ENCODE results near the gene MPZL1. TPM values are rescaled to one million over a fixed set of nuclear protein-coding genes. Genes with fewer than 3 reads are reported as not detected.

MPZL1 gene
- total RNA-seq, 4 donors from 2014 or later: 37.1 to 52.3 (median 39.9) TPM

- TF ChIP-seq CTCF (IDR thresholded peaks at IDR 0.05) (no peak), POLR2A (IDR thresholded peaks at IDR 0.05) (no peak), EP300 (IDR thresholded peaks at IDR 0.05) (no peak), POLR2AphosphoS5 (IDR thresholded peaks at IDR 0.05) (no peak)
- peaks cover 26% of the 10 kb centered on the region for H3K4me1 ChIP-seq
- no peak overlapping the region for H3K4me3 ChIP-seq
- H3K27me3 ChIP-seq: no peaks in the 10 kb centered on the region
- WGBS: 92% methylated on average over 5 of the region's 5 CpGs
- DNase-seq (ENCODE audit: low spot score in 2 of 2): no peak
- peaks cover 25% of the 10 kb centered on the region for H3K36me3 ChIP-seq
- no peak overlapping the region for H3K27ac ChIP-seq
- no peaks in the 10 kb centered on the region for H3K9me3 ChIP-seq
Observed at GRCh38 chr1:167786502-167786901, 64.7 kb downstream of the MPZL1 start.

DNA sequence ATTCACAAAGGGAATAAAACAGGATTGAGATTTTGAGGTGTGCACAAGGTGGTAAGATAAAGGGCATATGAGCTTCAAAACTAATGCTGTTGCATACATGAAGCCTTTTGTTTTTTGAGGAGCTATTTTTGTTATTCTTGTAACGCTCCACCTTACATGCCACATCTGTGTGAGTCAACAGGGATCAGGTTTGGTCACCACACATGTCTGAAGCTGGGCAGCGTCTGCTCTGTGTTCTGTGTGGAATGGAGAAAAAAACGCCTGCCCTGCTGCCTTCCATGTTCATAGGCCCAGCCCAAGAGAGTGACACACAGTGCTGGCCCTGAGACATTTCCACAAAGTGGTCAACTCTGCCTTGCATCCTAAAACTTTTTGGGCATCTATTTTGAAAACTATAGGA is 67.7 kb downstream of the MPZL1 start:
- Histone ChIP-seq H3K4me3 (no peak overlapping the region), H3K27ac (peak overlapping the region; percentile 32), H3K36me3 (peaks cover 25% of the 10 kb centered on the region), H3K27me3 (no peaks in the 10 kb centered on the region), H3K4me1 (peaks cover 31% of the 10 kb centered on the region), H3K9me3 (no peaks in the 10 kb centered on the region)
- no peak for DNase-seq (ENCODE audit: low spot score in 2 of 2)
- TF ChIP-seq POLR2A (IDR thresholded peaks at IDR 0.05): no peak
- no peak for TF ChIP-seq CTCF (IDR thresholded peaks at IDR 0.05)
- TF ChIP-seq POLR2AphosphoS5 (IDR thresholded peaks at IDR 0.05): no peak
- no peak for TF ChIP-seq EP300 (IDR thresholded peaks at IDR 0.05)
- WGBS: 77% methylated on average over 3 of the region's 3 CpGs

DNA sequence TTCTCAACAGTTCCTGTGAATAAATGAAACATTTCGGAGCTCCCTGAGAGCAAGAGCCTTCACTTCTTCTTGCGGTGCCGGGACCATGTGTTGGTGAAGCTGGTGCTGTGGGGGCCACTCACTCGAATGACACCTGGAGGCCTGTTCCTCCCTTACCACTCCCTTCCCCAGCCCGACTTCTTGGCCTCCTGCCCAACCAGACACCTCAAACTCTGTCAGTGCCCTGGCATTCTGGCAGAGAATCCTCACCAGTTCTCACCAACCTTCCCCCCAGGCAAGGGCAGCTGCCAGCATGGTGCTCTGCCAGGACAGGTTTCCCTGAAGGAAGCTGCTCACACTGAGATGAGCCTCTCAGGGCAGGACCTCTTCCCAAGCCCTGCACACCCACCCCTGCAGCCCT is 68.3 kb downstream of the MPZL1 start:
- no peaks in the 10 kb centered on the region for H3K27me3 ChIP-seq
- peaks cover 25% of the 10 kb centered on the region for H3K36me3 ChIP-seq
- WGBS: 44% methylated on average over 5 of the region's 5 CpGs
- no peak overlapping the region for H3K4me3 ChIP-seq
- peaks cover 32% of the 10 kb centered on the region for H3K4me1 ChIP-seq
- H3K9me3 ChIP-seq: no peaks in the 10 kb centered on the region
- DNase-seq (ENCODE audit: low spot score in 2 of 2): peak; percentile 78 to 85
- peak overlapping the region; percentile 32 for H3K27ac ChIP-seq
- no peak for TF ChIP-seq CTCF (IDR thresholded peaks at IDR 0.05)
- peak in 1 of 3 donors; percentile 16 for TF ChIP-seq POLR2AphosphoS5 (IDR thresholded peaks at IDR 0.05)

GRCh38 chr1:167791281-167792187 is 69.8 kb downstream of the MPZL1 start:
- Histone ChIP-seq H3K9me3 (no peaks in the 10 kb centered on the region), H3K4me3 (no peak overlapping the region), H3K27ac (peak overlapping the region; percentile 39), H3K27me3 (no peaks in the 10 kb centered on the region), H3K4me1 (peaks cover 46% of the 10 kb centered on the region), H3K36me3 (peaks cover 21% of the 10 kb centered on the region)
- peak in 1 of 2 donors; percentile 78 for DNase-seq (ENCODE audit: low spot score in 2 of 2)
- WGBS: 58% methylated on average over 5 of the region's 5 CpGs
- TF ChIP-seq POLR2A (IDR thresholded peaks at IDR 0.05) (no peak), POLR2AphosphoS5 (IDR thresholded peaks at IDR 0.05) (peak; percentile 28 to 90 (median 88))

GRCh38 chr1:167792188-167792565 is 70.4 kb downstream of the MPZL1 start:
- H3K4me1 ChIP-seq: peaks cover 51% of the 10 kb centered on the region
- TF ChIP-seq POLR2AphosphoS5 (IDR thresholded peaks at IDR 0.05): no peak
- TF ChIP-seq CTCF (IDR thresholded peaks at IDR 0.05): no peak
- 61% methylated on average over 4 of the region's 4 CpGs for WGBS
- H3K27me3 ChIP-seq: no peaks in the 10 kb centered on the region
- DNase-seq (ENCODE audit: low spot score in 2 of 2): no peak
- H3K27ac ChIP-seq: no peak overlapping the region
- H3K9me3 ChIP-seq: no peaks in the 10 kb centered on the region
- H3K4me3 ChIP-seq: no peak overlapping the region
- peaks cover 16% of the 10 kb centered on the region for H3K36me3 ChIP-seq
